ENCODE measurements around the gene DGKH.

Gene DGKH

DNA sequence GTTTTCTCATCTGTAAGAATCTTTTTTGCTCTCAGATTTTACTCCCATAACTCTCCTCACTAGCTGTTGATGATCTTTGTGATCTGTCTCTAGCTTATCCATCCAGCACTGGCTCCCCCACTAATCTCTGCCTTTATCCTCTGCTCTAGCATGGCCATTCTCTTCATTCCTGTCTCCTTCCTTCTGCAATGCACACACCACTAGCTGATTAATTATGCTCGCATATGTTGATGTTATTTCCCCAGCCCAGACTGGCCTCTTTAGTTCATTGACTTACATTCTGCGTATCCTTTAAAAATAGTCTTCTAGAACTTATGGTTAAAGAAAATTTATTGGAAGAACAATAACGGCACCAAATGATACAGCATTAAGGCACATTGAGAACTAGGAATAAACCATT lies 52.5 kb downstream of the DGKH start:
- TF ChIP-seq, protein P1, sequence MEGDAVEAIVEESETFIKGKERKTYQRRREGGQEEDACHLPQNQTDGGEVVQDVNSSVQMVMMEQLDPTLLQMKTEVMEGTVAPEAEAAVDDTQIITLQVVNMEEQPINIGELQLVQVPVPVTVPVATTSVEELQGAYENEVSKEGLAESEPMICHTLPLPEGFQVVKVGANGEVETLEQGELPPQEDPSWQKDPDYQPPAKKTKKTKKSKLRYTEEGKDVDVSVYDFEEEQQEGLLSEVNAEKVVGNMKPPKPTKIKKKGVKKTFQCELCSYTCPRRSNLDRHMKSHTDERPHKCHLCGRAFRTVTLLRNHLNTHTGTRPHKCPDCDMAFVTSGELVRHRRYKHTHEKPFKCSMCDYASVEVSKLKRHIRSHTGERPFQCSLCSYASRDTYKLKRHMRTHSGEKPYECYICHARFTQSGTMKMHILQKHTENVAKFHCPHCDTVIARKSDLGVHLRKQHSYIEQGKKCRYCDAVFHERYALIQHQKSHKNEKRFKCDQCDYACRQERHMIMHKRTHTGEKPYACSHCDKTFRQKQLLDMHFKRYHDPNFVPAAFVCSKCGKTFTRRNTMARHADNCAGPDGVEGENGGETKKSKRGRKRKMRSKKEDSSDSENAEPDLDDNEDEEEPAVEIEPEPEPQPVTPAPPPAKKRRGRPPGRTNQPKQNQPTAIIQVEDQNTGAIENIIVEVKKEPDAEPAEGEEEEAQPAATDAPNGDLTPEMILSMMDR (IDR thresholded peaks at IDR 0.05; ENCODE audit: low read depth, low read length): no peak
- DNase-seq (ENCODE audit: low read depth in 2 of 2): no peak
- no peak overlapping the region for H3K4me3 ChIP-seq (replicated peaks in 1 of 2; ENCODE audit: low read depth in 2 of 2, low read length in 2 of 2)

DNA sequence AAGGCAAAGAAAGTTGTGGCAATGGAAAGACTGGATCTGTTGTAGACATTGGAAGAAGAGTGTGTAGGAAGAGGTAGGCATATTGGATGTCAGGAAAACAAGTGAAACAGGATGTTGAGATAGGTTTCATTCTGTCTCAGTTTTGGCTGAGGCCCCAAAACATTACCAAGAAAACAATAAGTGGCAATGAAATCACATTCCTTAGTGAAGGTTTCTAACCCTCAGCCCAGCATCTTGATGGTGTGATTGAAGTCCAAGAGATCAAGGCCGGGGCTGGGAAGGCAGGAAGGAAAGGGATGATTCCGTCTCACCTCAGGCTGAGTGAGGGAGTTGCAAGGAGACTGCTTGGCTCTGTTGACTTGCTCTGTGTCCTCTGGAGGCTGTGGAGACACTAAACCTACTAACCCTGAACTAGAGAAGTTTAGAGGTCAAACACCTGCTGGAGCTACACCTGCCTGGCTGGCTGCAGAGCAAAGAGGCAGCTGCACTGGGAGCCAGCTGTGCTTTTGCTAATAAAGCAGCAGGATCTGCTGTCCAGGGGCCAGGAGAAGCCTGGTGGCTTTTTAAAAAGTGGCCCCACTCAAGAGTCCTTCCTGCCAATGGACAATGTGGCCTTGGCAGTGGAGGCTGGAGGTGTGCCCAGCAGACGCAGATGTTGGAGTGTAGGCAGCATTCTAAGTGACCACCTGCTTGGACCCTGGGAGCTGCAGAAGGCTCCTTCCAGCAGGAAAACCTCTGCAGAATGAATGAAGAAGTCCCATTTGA lies 53.6 kb downstream of the DGKH start:
- TF ChIP-seq, protein P1 (IDR thresholded peaks at IDR 0.05; ENCODE audit: low read depth, low read length): no peak
- peak; percentile 28 to 31 for DNase-seq (ENCODE audit: low read depth in 2 of 2)
- H3K4me3 ChIP-seq (replicated peaks in 1 of 2; ENCODE audit: low read depth in 2 of 2, low read length in 2 of 2): no peak overlapping the region

DNA sequence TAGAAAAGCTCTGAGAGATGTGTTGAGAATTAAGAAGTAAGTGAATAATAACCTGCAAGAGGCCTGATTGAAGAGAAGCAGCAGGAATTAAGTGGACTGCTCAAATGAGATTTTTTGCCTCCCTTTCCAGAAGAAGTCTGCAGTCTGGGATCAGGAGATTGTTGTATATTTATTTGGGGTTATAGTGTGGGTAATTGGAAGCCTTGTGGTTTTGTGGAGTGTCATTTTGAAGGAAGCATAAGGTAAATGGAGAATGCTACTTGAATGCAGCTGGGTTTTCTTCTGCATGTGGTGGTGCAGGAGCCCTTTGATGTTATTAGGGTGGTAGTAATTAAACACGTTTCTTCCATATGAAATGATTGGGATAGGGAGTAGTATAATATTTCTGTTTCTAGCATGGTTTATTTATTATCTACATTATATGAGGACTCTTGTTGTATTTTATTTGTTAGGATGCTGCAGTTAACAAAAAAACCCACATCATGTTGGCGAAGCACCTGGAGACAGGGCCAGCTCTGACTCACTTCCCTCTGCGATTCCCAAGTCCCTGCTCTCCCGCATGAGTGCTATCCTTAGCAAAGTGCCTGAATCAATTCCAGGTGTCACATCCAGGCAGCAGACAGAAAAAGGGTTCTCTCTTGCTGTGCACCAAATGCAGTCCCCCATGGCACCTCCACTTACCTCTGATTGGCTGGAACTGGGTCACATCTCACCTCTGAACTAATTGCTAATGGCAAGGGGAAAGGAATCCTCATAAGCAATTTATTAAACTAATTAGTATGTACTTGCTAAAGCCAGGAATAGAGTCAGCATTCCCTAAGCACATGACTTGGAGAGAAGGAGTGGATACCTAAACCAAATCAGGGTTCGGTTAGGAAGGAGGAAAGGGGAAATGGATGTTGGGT lies 54.8 kb downstream of the DGKH start:
- TF ChIP-seq, protein P1 (IDR thresholded peaks at IDR 0.05; ENCODE audit: low read depth, low read length): no peak
- DNase-seq (ENCODE audit: low read depth in 2 of 2): peak in 1 of 2 donors; percentile 36
- no peak overlapping the region for H3K4me3 ChIP-seq (replicated peaks in 1 of 2; ENCODE audit: low read depth in 2 of 2, low read length in 2 of 2)

DNA sequence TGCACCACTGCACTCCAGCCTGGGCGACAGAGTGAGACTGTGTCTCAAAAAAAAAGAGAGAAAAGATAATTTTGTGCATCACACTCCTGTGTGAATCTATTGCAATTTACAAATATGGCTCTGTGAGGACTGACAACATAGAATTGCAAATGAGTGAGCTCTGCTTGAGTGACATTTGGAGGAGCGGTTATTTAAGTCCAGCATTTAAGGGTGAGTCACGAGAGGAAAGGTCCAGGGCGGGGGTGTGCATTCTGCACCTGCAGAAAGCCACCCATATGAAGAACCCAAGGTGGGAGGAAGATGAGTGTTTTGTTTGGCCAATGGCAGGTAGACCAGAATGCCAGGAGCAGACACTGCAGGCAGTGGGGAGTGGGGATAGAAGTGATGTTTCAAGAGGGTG lies 58.5 kb downstream of the DGKH start:
- TF ChIP-seq, protein P1 (IDR thresholded peaks at IDR 0.05; ENCODE audit: low read depth, low read length): no peak
- DNase-seq (ENCODE audit: low read depth in 2 of 2): no peak
- H3K4me3 ChIP-seq (replicated peaks in 1 of 2; ENCODE audit: low read depth in 2 of 2, low read length in 2 of 2): no peak overlapping the region

DNA sequence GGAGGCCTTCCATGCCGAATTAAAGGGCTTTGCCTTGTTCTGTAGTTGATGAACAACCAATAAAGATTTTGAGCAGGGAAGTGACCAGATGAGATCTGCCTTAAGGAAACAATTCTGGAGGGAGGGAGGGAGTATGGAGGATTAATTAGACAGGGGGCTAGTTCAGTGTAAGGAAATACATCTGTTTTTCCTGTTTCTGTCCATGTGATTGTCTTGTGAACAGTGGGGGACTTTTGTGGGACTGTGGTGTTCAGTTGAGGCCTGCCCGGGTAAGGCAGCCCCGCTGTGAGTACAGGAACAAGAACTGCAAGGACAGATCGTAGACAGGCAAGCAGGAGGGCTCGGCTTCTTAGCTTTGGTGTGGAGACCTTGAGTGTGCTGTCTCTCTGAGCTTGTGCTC lies 59.0 kb downstream of the DGKH start:
- no peak for DNase-seq (ENCODE audit: low read depth in 2 of 2)
- no peak overlapping the region for H3K4me3 ChIP-seq (replicated peaks in 1 of 2; ENCODE audit: low read depth in 2 of 2, low read length in 2 of 2)
- TF ChIP-seq, protein P1 (IDR thresholded peaks at IDR 0.05; ENCODE audit: low read depth, low read length): no peak

DNA sequence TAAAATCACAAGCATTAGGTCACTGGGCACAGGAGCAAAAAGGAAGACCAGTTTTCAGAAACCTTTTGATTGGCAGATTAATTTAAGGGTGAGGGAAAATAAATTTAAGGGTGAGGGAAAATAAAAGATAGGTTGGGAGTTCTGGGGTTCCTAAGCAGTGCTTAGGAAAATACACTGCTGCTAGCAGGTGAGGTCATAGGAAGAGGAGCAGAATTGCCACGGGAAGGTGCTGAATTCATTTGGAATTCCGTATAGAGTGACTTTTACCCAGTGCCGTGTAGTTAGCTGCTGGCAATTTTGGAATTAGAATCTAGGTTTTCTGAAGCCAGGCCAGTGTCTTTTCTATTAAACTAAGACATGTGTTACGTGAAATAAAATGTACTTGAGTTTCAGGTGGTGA lies 59.8 kb downstream of the DGKH start:
- DNase-seq (ENCODE audit: low read depth in 2 of 2): no peak
- TF ChIP-seq, protein P1 (IDR thresholded peaks at IDR 0.05; ENCODE audit: low read depth, low read length): no peak

More for the DNA sequence above, 59.8 kb downstream of the DGKH start:
- no peak overlapping the region for H3K4me3 ChIP-seq (replicated peaks in 1 of 2; ENCODE audit: low read depth in 2 of 2, low read length in 2 of 2)
